Keratinocyte (primary cell): ENCODE measurements around the gene TMEM132C.

Experiments used
- CTCF ChIP-seq, 3 experiments: IDR thresholded peaks in 1 of 3; conservative IDR thresholded peaks in 1 of 3; optimal IDR thresholded peaks in 1 of 3; 2 replicates in 2 of 3; 3 replicates in 1 of 3; pipeline versions ENCODE3 to v1.5.1; 2011; ENCODE audit warnings: low read length in 3 of 3, mild to moderate bottlenecking in 3 of 3, moderate library complexity in 2 of 3, control low read depth in 1 of 3, inconsistent platforms in 1 of 3; ENCODE audit not compliant: insufficient read depth in 2 of 3; ENCODE audit errors: extremely low read depth in 1 of 3
- EZH2 ChIP-seq: IDR thresholded peaks from one replicate; pipeline ENCODE4 v1.6.1; 2012; ENCODE audit warnings: inconsistent platforms, mild to moderate bottlenecking, low read length, moderate library complexity

GRCh38 chr12:128314611-128315010, 47.6 kb downstream of the TMEM132C start:
- no peak for TF ChIP-seq CTCF (optimal IDR thresholded peaks at IDR 0.05 in 1 of 3, IDR thresholded peaks at IDR 0.05 in 1 of 3, conservative IDR thresholded peaks at IDR 0.05 in 1 of 3; ENCODE audit: extremely low read depth in 1 of 3, insufficient read depth in 2 of 3, low read length in 3 of 3)
- TF ChIP-seq EZH2, result no peak
